ENCODE data around the gene TMC6.
"Not testable (repeated sequence)": the region's sequence is repeated elsewhere in the genome, so short reads cannot be mapped to it uniquely, and the experiment has no call there.

The TMC6 gene

GRCh38 chr17:78124081-78124835 lies 4.3 kb downstream of the TMC6 start:
- no peak for DNase-seq (ENCODE audit: low spot score)

- no peak for DNase-seq (ENCODE audit: low spot score)
Observed at GRCh38 chr17:78123258-78123929, 5.2 kb downstream of the TMC6 start.

- DNase-seq (ENCODE audit: low spot score), result no peak
Observed at GRCh38 chr17:78122931-78123249, 5.7 kb downstream of the TMC6 start.

GRCh38 chr17:78122216-78122930 lies 6.2 kb downstream of the TMC6 start:
- DNase-seq (ENCODE audit: low spot score), result no peak

- no peak for DNase-seq (ENCODE audit: low spot score)
Observed at GRCh38 chr17:78121801-78122215, 6.7 kb downstream of the TMC6 start.

- DNase-seq (ENCODE audit: low spot score), result no peak
Observed at GRCh38 chr17:78120971-78121800, 7.4 kb downstream of the TMC6 start.

- DNase-seq (ENCODE audit: low spot score), result no peak
Observed at GRCh38 chr17:78120537-78120936, 8.0 kb downstream of the TMC6 start.

GRCh38 chr17:78118801-78119241 lies 9.7 kb downstream of the TMC6 start:
- DNase-seq (ENCODE audit: low spot score), result no peak

- DNase-seq (ENCODE audit: low spot score), result no peak
Observed at GRCh38 chr17:78117027-78117981, 11.3 kb downstream of the TMC6 start.

GRCh38 chr17:78116411-78116810 lies 12.1 kb downstream of the TMC6 start:
- no peak for DNase-seq (ENCODE audit: low spot score)

- DNase-seq (ENCODE audit: low spot score), result not testable (repeated sequence)
Observed at GRCh38 chr17:78115803-78116202, 12.8 kb downstream of the TMC6 start.

GRCh38 chr17:78114831-78115723 lies 13.5 kb downstream of the TMC6 start:
- no peak for DNase-seq (ENCODE audit: low spot score)

- DNase-seq (ENCODE audit: low spot score), result no peak
Observed at GRCh38 chr17:78113804-78114785, 14.5 kb downstream of the TMC6 start.

- peak; percentile 58 for DNase-seq (ENCODE audit: low spot score)
Observed at GRCh38 chr17:78112518-78113471, 15.8 kb downstream of the TMC6 start.

GRCh38 chr17:78111727-78112517 lies 16.6 kb downstream of the TMC6 start:
- no peak for DNase-seq (ENCODE audit: low spot score)

GRCh38 chr17:78111016-78111726 lies 17.4 kb downstream of the TMC6 start:
- DNase-seq (ENCODE audit: low spot score), result no peak

Data from LoVo (cell line).